Upper lobe of left lung (tissue), 4 donors: ENCODE data around the gene HIBADH.
A peak's percentile ranks its signal among the peaks of the same experiment; 100 is the strongest.

Source experiments
- CTCF ChIP-seq, 6 experiments: fragments of 450-650 bp in 4 of 6; fragments of 200-600 bp in 2 of 6; sonication (generic) in 2 of 6; IDR thresholded peaks; one replicate each; pipeline ENCODE4 v1.5.1; 2016 to 2019; ENCODE audit warnings: antibody characterized with exemption in 6 of 6
- POLR2AphosphoS5 ChIP-seq, 2 donors: sonication (generic); formaldehyde crosslinking; IDR thresholded peaks; one replicate each; pipeline ENCODE4 v1.5.1; 2017; ENCODE audit warnings: antibody characterized with exemption in 2 of 2

GRCh38 chr7:27693794-27694193 lies 31.1 kb upstream of the HIBADH start:
- TF ChIP-seq CTCF (IDR thresholded peaks at IDR 0.05) (no peak), POLR2AphosphoS5 (IDR thresholded peaks at IDR 0.05) (peak in 1 of 2 donors; percentile 16)
